AG04450 (cell line): ENCODE measurements around the gene NPAS3. TPM values are rescaled to one million over a fixed set of nuclear protein-coding genes. Genes with fewer than 3 reads are reported as not detected.

ENCODE experiments used
- CTCF ChIA-PET: fragments of 300-600, 350-600 bp; formaldehyde crosslinking; extraction: SDS; loops from one replicate; lab custom pipeline; 2022; ENCODE audit warnings: antibody characterized with exemption, inconsistent platforms; lab: Charles Lee
- POLR2A ChIA-PET: fragments of 350-600 bp; formaldehyde crosslinking; extraction: SDS; loops from one replicate; lab custom pipeline; 2021; ENCODE audit warnings: antibody characterized with exemption, inconsistent platforms; lab: Yijun Ruan, JAX
- DNase-seq: peaks from one replicate; pipeline ENCODE4 v3.0.0-alpha.2; 2011; ENCODE audit warnings: low read depth, low spot score
- H3K27ac ChIP-seq: one replicate; pipeline ENCODE4 v1.5.1; 2012; ENCODE audit warnings: low read depth, low read length, control low read depth
- H3K27me3 ChIP-seq: one replicate; pipeline ENCODE4 v1.6.0; 2012; ENCODE audit warnings: low read length; ENCODE audit not compliant: control insufficient read depth, insufficient read depth
- H3K4me3 ChIP-seq: 2 replicates; pipeline ENCODE4 v1.5.1; 2011; ENCODE audit warnings: mild to moderate bottlenecking, low read depth, low read length, control low read depth
- H3K9me3 ChIP-seq: 2 replicates; pipeline ENCODE4 v1.5.1; 2012; ENCODE audit warnings: low read length; ENCODE audit not compliant: control insufficient read depth, insufficient read depth
- polyA plus RNA-seq: library from polyadenylated mRNA; depleted of rRNA; stranded (reverse); fragments of >200 nt; gene quantifications from 2 replicates; pipeline ENCODE4 v1.2.3, GENCODE V29; 2011
- TF ChIP-seq, protein P1 (sequence below): IDR thresholded peaks from 2 replicates; pipeline ENCODE4 v1.5.1; 2011; ENCODE audit warnings: low read depth, low read length, control low read depth, inconsistent platforms

Gene NPAS3
- polyA plus RNA-seq, 1 experiment = not detected

DNA sequence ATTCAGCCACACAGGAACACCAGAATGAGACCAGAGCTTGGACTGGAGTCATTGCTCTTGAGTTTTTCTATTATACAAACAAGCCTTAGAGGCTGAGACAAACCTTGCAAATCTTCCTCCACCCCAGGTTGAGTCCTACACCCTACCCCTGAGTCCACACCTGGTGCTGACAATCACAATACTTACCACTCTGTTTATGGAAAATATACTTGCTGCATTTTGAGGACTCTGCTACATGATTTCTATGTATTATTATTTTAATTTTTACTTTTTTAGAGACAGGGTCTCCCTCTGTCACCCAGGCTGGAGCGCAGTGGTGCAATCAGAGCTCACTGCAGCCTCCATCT lies 910.7 kb downstream of the NPAS3 start:
- ChIA-PET CTCF (interaction anchor here (0.6 to 2.7 kb wide), 7 partner anchors 9 to 472 kb away, joined by 3 to 17 read pairs (median 6); no protein-coding TSS in a partner anchor), POLR2A (no interaction called here)

DNA sequence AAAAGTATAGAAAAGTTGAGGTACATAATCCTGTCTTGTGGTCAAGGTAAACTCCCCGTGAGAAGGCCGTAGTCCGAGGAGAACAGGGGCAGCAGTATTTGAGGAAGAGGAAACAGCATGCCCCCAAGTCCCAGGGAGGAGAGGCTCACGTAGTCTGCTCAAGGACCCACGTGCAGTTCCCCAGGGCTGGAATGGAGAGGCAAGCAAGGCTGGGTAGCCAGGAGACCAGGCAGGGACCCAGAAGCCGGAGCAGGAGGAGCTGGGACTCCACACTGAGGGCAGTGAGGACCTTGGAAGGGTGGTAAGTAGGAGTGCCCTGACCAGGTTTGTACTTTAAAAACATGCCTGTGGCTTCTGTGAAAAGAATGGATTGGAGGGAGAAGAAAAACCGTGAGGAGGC lies 912.1 kb downstream of the NPAS3 start:
- Histone ChIP-seq H3K27me3 (no peaks in the 10 kb centered on the region), H3K9me3 (no peaks in the 10 kb centered on the region), H3K4me3 (no peak overlapping the region), H3K27ac (no peak overlapping the region)
- POLR2A ChIA-PET = no interaction called here
- no peak for DNase-seq
- TF ChIP-seq, protein P1, sequence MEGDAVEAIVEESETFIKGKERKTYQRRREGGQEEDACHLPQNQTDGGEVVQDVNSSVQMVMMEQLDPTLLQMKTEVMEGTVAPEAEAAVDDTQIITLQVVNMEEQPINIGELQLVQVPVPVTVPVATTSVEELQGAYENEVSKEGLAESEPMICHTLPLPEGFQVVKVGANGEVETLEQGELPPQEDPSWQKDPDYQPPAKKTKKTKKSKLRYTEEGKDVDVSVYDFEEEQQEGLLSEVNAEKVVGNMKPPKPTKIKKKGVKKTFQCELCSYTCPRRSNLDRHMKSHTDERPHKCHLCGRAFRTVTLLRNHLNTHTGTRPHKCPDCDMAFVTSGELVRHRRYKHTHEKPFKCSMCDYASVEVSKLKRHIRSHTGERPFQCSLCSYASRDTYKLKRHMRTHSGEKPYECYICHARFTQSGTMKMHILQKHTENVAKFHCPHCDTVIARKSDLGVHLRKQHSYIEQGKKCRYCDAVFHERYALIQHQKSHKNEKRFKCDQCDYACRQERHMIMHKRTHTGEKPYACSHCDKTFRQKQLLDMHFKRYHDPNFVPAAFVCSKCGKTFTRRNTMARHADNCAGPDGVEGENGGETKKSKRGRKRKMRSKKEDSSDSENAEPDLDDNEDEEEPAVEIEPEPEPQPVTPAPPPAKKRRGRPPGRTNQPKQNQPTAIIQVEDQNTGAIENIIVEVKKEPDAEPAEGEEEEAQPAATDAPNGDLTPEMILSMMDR = no peak
- CTCF ChIA-PET = interaction anchor here (0.9 kb wide), 1 partner anchor 58 kb away, joined by 3 read pairs; no protein-coding TSS in a partner anchor

More for the DNA sequence above, 910.7 kb downstream of the NPAS3 start:
- no peaks in the 10 kb centered on the region for H3K9me3 ChIP-seq
- TF ChIP-seq, protein P1 = no peak
- no peaks in the 10 kb centered on the region for H3K27me3 ChIP-seq
- DNase-seq = no peak
- no peak overlapping the region for H3K4me3 ChIP-seq
- no peak overlapping the region for H3K27ac ChIP-seq

DNA sequence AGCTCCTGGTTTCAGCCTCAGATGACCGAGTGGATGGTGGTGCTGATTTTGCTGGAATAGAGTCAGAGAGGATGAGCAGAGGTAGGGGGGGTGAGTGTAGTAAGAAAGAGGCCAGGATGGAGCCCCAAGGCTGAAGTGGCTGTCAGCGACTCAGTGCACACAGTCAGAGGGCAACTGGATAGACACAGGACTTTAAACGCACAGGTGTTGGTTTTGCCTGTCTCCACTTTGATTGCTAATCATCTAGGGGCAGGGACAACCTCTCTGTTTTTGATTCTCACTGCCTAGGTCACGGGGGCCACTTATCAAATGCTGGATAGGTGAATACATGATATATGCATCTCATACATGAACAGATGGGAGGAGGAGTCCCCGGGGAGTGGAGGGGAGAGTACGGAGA lies 912.7 kb downstream of the NPAS3 start:
- Histone ChIP-seq H3K27ac (no peak overlapping the region), H3K9me3 (no peaks in the 10 kb centered on the region), H3K4me3 (no peak overlapping the region), H3K27me3 (no peaks in the 10 kb centered on the region)
- ChIA-PET POLR2A (no interaction called here), CTCF (no interaction called here)
- TF ChIP-seq, protein P1 = no peak
- no peak for DNase-seq

DNA sequence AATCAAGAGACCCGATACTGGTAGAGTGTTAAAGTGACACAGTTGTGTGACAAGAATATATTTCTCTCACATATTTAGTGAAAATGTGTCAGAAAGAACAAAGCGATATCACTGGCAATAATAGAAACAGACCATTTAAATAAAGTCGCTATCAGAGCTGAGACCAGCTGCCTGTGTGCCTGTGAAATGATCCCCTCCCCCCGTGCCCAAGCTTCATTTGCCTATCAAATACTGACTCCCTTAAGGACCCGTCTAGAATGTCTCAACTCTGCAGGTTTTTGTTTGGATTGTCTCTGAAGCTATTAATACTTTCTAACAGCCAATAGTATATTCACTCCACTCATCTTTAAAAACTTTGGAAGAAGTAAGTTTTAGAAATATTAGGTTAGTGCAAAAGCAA lies 913.3 kb downstream of the NPAS3 start:
- Histone ChIP-seq H3K27me3 (no peaks in the 10 kb centered on the region), H3K9me3 (no peaks in the 10 kb centered on the region), H3K27ac (no peak overlapping the region), H3K4me3 (no peak overlapping the region)
- ChIA-PET POLR2A (no interaction called here), CTCF (no interaction called here)
- TF ChIP-seq, protein P1 = no peak
- DNase-seq = no peak
